ENCODE data around the gene MAEA.

DNA sequence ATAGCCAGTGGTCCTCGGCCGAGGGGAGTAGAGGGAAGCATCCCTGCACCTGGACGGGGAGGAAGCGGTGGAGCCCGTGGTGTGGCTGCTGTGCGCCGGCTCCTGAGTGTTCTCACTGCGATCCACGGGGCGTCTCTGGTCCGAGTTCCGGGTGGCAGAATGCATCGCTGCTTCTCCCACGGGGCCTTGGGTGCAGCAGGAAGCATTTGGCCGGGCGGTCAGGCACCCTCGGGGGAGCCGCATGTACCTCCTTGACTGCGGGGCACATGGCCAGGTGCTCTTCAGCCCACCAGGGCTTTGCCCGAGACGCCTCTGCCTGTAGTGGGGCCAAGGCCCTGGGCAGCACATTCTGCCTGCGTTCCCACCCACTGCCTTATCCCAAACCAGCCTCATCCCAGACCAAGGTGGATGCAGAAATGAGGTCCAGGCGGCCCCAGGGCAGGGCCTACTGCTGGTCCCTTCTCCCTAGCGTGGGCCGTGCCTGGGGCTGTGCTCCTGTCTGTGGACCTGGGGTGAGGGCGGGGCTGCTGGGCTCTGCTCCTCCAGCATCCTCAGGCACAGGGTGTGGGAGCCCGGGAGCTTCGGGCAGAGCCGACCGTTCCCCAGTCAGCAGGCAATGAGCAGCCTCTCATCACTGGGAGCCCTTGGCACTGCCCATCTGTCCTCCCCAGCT is 89.0 kb downstream of the MAEA start:
- TF ChIP-seq, protein P1, sequence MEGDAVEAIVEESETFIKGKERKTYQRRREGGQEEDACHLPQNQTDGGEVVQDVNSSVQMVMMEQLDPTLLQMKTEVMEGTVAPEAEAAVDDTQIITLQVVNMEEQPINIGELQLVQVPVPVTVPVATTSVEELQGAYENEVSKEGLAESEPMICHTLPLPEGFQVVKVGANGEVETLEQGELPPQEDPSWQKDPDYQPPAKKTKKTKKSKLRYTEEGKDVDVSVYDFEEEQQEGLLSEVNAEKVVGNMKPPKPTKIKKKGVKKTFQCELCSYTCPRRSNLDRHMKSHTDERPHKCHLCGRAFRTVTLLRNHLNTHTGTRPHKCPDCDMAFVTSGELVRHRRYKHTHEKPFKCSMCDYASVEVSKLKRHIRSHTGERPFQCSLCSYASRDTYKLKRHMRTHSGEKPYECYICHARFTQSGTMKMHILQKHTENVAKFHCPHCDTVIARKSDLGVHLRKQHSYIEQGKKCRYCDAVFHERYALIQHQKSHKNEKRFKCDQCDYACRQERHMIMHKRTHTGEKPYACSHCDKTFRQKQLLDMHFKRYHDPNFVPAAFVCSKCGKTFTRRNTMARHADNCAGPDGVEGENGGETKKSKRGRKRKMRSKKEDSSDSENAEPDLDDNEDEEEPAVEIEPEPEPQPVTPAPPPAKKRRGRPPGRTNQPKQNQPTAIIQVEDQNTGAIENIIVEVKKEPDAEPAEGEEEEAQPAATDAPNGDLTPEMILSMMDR (conservative IDR thresholded peaks at IDR 0.05; ENCODE audit: low read length) = no peak
- no peak for TF ChIP-seq EZH2phosphoT487 (IDR thresholded peaks at IDR 0.05; ENCODE audit: borderline replicate concordance)

Data from Loucy (cell line).